IMR-90 (cell line): ENCODE data around the gene PPM1H. TPM values are rescaled to one million over a fixed set of nuclear protein-coding genes. Genes with fewer than 3 reads are reported as not detected.

Source experiments
- ATAC-seq: fragments of 200-7000 bp; cut with Tn5 transposase; 2 replicates; pipeline ENCODE4 v1.9.1; 2020; ENCODE audit warnings: low read depth, mild to moderate bottlenecking, moderate library complexity
- BruUV-seq: library from RNA; stranded (reverse); fragments of 400-500 nt; replicated peaks from 2 replicates; lab custom pipeline; 2021; lab: Mats Ljungman, UMichigan
- CTCF ChIA-PET: fragments of 300-600 bp; formaldehyde crosslinking; extraction: SDS; loops from one replicate; lab custom pipeline; 2021; ENCODE audit warnings: antibody characterized with exemption; lab: Yijun Ruan, JAX
- POLR2A ChIA-PET: fragments of 300-600 bp; sonication (Branson Sonifier 250); formaldehyde crosslinking; loops from one replicate; lab custom pipeline; 2022; ENCODE audit warnings: antibody characterized with exemption; ENCODE audit not compliant: unreplicated experiment; lab: Charles Lee
- DNase-seq: peaks from one replicate; pipeline ENCODE4 v3.0.0; 2013
- H2AFZ ChIP-seq: replicated peaks from 2 replicates; pipeline ENCODE3; 2013; ENCODE audit warnings: low read length, mild to moderate bottlenecking; ENCODE audit not compliant: poor library complexity
- H2AK5ac ChIP-seq: 2 replicates; pipeline ENCODE4 v1.6.1; 2013; ENCODE audit warnings: low read depth, low read length, inconsistent platforms
- H2AK9ac ChIP-seq: replicated peaks from 2 replicates; pipeline ENCODE3; 2013; ENCODE audit warnings: mild to moderate bottlenecking, low read depth, low read length, moderate library complexity; ENCODE audit not compliant: poor library complexity
- H2BK120ac ChIP-seq: 2 replicates; pipeline ENCODE4 v1.6.1; 2013; ENCODE audit warnings: low read depth, low read length, inconsistent platforms
- H2BK15ac ChIP-seq: 3 replicates; pipeline ENCODE4 v1.6.1; 2013; ENCODE audit warnings: low read depth, low read length, inconsistent platforms
- H2BK20ac ChIP-seq: 2 replicates; pipeline ENCODE4 v1.6.1; 2013; ENCODE audit warnings: low read depth, mild to moderate bottlenecking, inconsistent platforms, low read length, moderate library complexity
- H2BK5ac ChIP-seq: 2 replicates; pipeline ENCODE4 v1.6.1; 2013; ENCODE audit warnings: mild to moderate bottlenecking, low read depth, low read length, inconsistent platforms; ENCODE audit not compliant: poor library complexity, severe bottlenecking
- H3K14ac ChIP-seq: replicated peaks from 2 replicates; pipeline ENCODE4 v1.6.1; 2013; ENCODE audit warnings: low read depth, low read length, inconsistent platforms
- H3K18ac ChIP-seq: 2 replicates; pipeline ENCODE4 v1.6.1; 2013; ENCODE audit warnings: low read depth, low read length, control low read depth
- H3K23ac ChIP-seq: 2 replicates; pipeline ENCODE4 v1.6.1; 2013; ENCODE audit warnings: low read depth, low read length, inconsistent platforms
- H3K27ac ChIP-seq: 2 replicates; pipeline ENCODE4 v1.5.1; 2013; ENCODE audit warnings: mild to moderate bottlenecking, control low read depth, low read length; ENCODE audit not compliant: insufficient read depth
- H3K27me3 ChIP-seq: 2 replicates; pipeline ENCODE4 v1.6.1; 2013; ENCODE audit warnings: low read length; ENCODE audit not compliant: control insufficient read depth, insufficient read depth
- H3K36me3 ChIP-seq: 2 replicates; pipeline ENCODE4 v1.6.1; 2013; ENCODE audit warnings: low read length, mixed read lengths; ENCODE audit not compliant: control insufficient read depth, insufficient read depth
- H3K4ac ChIP-seq: 2 replicates; pipeline ENCODE4 v1.6.1; 2013; ENCODE audit warnings: low read depth, low read length, inconsistent platforms
- H3K4me1 ChIP-seq: 2 replicates; pipeline ENCODE4 v1.6.1; 2013; ENCODE audit warnings: low read length, mixed read lengths; ENCODE audit not compliant: control insufficient read depth, insufficient read depth
- H3K4me2 ChIP-seq: 2 replicates; pipeline ENCODE4 v1.6.1; 2013; ENCODE audit warnings: low read depth, mild to moderate bottlenecking, control low read depth, low read length, moderate library complexity
- H3K4me3 ChIP-seq: 2 replicates; pipeline ENCODE4 v1.5.1; 2013; ENCODE audit warnings: low read depth, mild to moderate bottlenecking, control low read depth, low read length, moderate library complexity; ENCODE audit not compliant: insufficient read depth
- H3K56ac ChIP-seq: 2 replicates; pipeline ENCODE4 v1.6.1; 2013; ENCODE audit warnings: low read length, inconsistent platforms; ENCODE audit not compliant: insufficient read depth; ENCODE audit errors: extremely low read depth
- H3K79me1 ChIP-seq, 2 experiments: 2 replicates each; pipeline ENCODE4 v1.6.1; 2013; ENCODE audit warnings: low read length in 2 of 2, inconsistent platforms in 1 of 2, low read depth in 1 of 2
- H3K9ac ChIP-seq: 2 replicates; pipeline ENCODE4 v1.6.1; 2013; ENCODE audit warnings: low read depth, low read length, control low read depth
- H3K9me1 ChIP-seq: 2 replicates; pipeline ENCODE4 v1.6.1; 2013; ENCODE audit warnings: low read length, inconsistent platforms; ENCODE audit not compliant: insufficient read depth
- H3K9me3 ChIP-seq: 2 replicates; pipeline ENCODE4 v1.6.1; 2013; ENCODE audit warnings: low read length; ENCODE audit not compliant: control insufficient read depth, insufficient read depth
- H4K20me1 ChIP-seq: 2 replicates; pipeline ENCODE4 v1.6.1; 2013; ENCODE audit warnings: low read length, inconsistent platforms; ENCODE audit not compliant: insufficient read depth
- H4K5ac ChIP-seq: 2 replicates; pipeline ENCODE4 v1.6.1; 2013; ENCODE audit warnings: mild to moderate bottlenecking, low read depth, low read length, control low read depth
- H4K8ac ChIP-seq, 2 experiments: 2 replicates each; pipeline ENCODE4 v1.6.1; 2013; ENCODE audit warnings: low read depth in 2 of 2, low read length in 2 of 2, control low read depth in 1 of 2, inconsistent platforms in 1 of 2
- H4K91ac ChIP-seq: 2 replicates; pipeline ENCODE4 v1.6.1; 2013; ENCODE audit warnings: low read depth, low read length, inconsistent platforms; ENCODE audit not compliant: insufficient read depth
- BHLHE40 ChIP-seq: fragments of 150-350 bp; IDR thresholded peaks from 2 replicates; pipeline ENCODE4 v1.6.1; 2016; ENCODE audit warnings: mild to moderate bottlenecking, low read depth, low read length
- ELK1 ChIP-seq: fragments of 150-350 bp; IDR thresholded peaks from 2 replicates; pipeline ENCODE4 v1.6.1; 2016; ENCODE audit warnings: low read depth, mild to moderate bottlenecking, low read length, moderate library complexity, borderline replicate concordance
- MAFK ChIP-seq: IDR thresholded peaks from 2 replicates; pipeline ENCODE4 v1.6.1; 2012; ENCODE audit warnings: low read depth, low read length, improper control_type of control experiment
- MAZ ChIP-seq: IDR thresholded peaks from 2 replicates; pipeline ENCODE4 v1.6.1; 2012; ENCODE audit warnings: low read depth, mild to moderate bottlenecking, low read length, improper control_type of control experiment, moderate library complexity, borderline replicate concordance
- MXI1 ChIP-seq: IDR thresholded peaks from 2 replicates; pipeline ENCODE4 v1.6.1; 2012; ENCODE audit warnings: low read depth, mild to moderate bottlenecking, low read length, moderate library complexity, borderline replicate concordance
- NFE2L2 ChIP-seq: fragments of 150-350 bp; IDR thresholded peaks from 2 replicates; pipeline ENCODE4 v1.6.1; 2016; ENCODE audit warnings: low read depth, mild to moderate bottlenecking, low read length
- POLR2A ChIP-seq: IDR thresholded peaks from 2 replicates; pipeline ENCODE4 v1.6.1; 2012; ENCODE audit warnings: mild to moderate bottlenecking, low read depth, low read length
- RAD21 ChIP-seq: IDR thresholded peaks from 2 replicates; pipeline ENCODE4 v1.6.1; 2012; ENCODE audit warnings: low read length, improper control_type of control experiment
- RFX5 ChIP-seq: IDR thresholded peaks from 2 replicates; pipeline ENCODE4 v1.8.0; 2012; ENCODE audit warnings: low read depth, mild to moderate bottlenecking, low read length, moderate library complexity
- WGBS, 2 experiments: methylation state at CpG; one replicate each; pipeline versions ENCODE4 v1.1.5 to v1.1.7; 2013; ENCODE audit warnings: missing lambda C conversion rate in 2 of 2; ENCODE audit not compliant: insufficient read length in 1 of 2; ENCODE audit errors: extremely low coverage in 2 of 2; 5-methylcytosine and 5-hydroxymethylcytosine counted together
- dilution Hi-C: fragments of 300-500 bp; cut with HindIII; formaldehyde crosslinking; loops from one replicate; pipeline ENCODE4 v1.14.3; 2018; ENCODE audit warnings: low sequenced_read_pairs; ENCODE audit not compliant: unreplicated experiment
- in situ Hi-C: fragments of 300-500 bp; cut with MboI; formaldehyde crosslinking; loops from 3 replicates; pipeline ENCODE4 v1.14.3; 2019; ENCODE audit warnings: low sequenced_read_pairs, inconsistent platforms, mixed read lengths
- intact Hi-C: fragments of 100-400 bp; cut with micrococcal nuclease; formaldehyde crosslinking; loops from 2 replicates; pipeline ENCODE4 v1.10.0; 2022
- polyA plus RNA-seq, 3 experiments: library from polyadenylated mRNA; depleted of rRNA; stranded (reverse); fragments of >200 nt; gene quantifications; 2 replicates each; pipeline ENCODE4 v1.2.3, GENCODE V29; 2012; ENCODE audit warnings: low replicate concordance in 1 of 3
- total RNA-seq: library from RNA; depleted of rRNA; stranded (reverse); fragments of >200 nt; gene quantifications from 2 replicates; pipeline ENCODE4 v1.2.3, GENCODE V29; 2012

Gene PPM1H
- total and polyA plus RNA-seq, 2 of the 4 experiments (the other 2 are of a cell fraction), result 0.14 to 0.18 TPM

- Histone ChIP-seq H3K9me1 (peaks cover 3% of the 10 kb centered on the region), H3K23ac (no peak overlapping the region), H2AK5ac (no peak overlapping the region), H3K14ac (no peak overlapping the region), H2AFZ (no peak overlapping the region), H2BK20ac (no peak overlapping the region), H4K5ac (no peak overlapping the region), H3K18ac (no peak overlapping the region), H3K4me3 (no peak overlapping the region), H3K27me3 (peaks cover 56% of the 10 kb centered on the region), H3K4ac (no peak overlapping the region), H4K91ac (no peak overlapping the region), H3K9ac (no peak overlapping the region), H2BK5ac (no peak overlapping the region), H2AK9ac (no peak overlapping the region), H3K79me1 (no peaks in the 10 kb centered on the region), H4K20me1 (no peaks in the 10 kb centered on the region; the same call in 1 of the 2 replicates), H3K36me3 (no peaks in the 10 kb centered on the region), H2BK120ac (no peak overlapping the region), H3K9me3 (no peaks in the 10 kb centered on the region), H3K4me1 (peaks cover 5% of the 10 kb centered on the region; the same call in 1 of the 2 replicates), H2BK15ac (no peak overlapping the region), H3K56ac (no peak overlapping the region), H3K4me2 (no peak overlapping the region), H3K27ac (no peak overlapping the region), H4K8ac (no peak overlapping the region)
- DNase-seq (no peak), ATAC-seq (no peak)
- no CpG with 5 or more reads among the region's 3 CpGs for WGBS, 2 experiments
- no peak for TF ChIP-seq ELK1
- no peak for TF ChIP-seq RAD21
- TF ChIP-seq RFX5, result no peak
- TF ChIP-seq MAZ, result no peak
- no peak for TF ChIP-seq NFE2L2
- no peak for TF ChIP-seq MAFK
- no peak for TF ChIP-seq BHLHE40
- TF ChIP-seq POLR2A, result no peak
- TF ChIP-seq MXI1, result no peak
- in situ Hi-C loops (no loop called here), intact Hi-C loops (loop anchor here (5.0 kb wide), 1 partner anchor 131 kb away; no protein-coding TSS in a partner anchor), dilution Hi-C loops (no loop called here)
- POLR2A ChIA-PET, result no interaction called here
- CTCF ChIA-PET, result interaction anchor here (1.0 kb wide), 1 partner anchor 60 kb away, joined by 3 read pairs; no protein-coding TSS in a partner anchor
- BruUV-seq, result no TSS peak
Measured at GRCh38 chr12:62763312-62763711, 171.6 kb downstream of the PPM1H start.
